Fibroblast of mammary gland (primary cell): ENCODE results near the gene DROSHA.
A peak's percentile ranks its signal among the peaks of the same experiment; 100 is the strongest.

Experiments used
- DNase-seq: peaks from one replicate; pipeline ENCODE4 v3.0.0-alpha.2; 2010; ENCODE audit warnings: low read depth
- H3K4me3 ChIP-seq: 2 replicates; pipeline ENCODE4 v1.5.1; 2011; ENCODE audit warnings: low read depth, mild to moderate bottlenecking, low read length, moderate library complexity; ENCODE audit not compliant: control insufficient read depth
- TF ChIP-seq, protein P1 (sequence below): conservative IDR thresholded peaks from 2 replicates; pipeline ENCODE4 v1.5.1; 2011; ENCODE audit warnings: low read depth, low read length, inconsistent platforms; ENCODE audit not compliant: control insufficient read depth, insufficient read depth

The DROSHA gene

DNA sequence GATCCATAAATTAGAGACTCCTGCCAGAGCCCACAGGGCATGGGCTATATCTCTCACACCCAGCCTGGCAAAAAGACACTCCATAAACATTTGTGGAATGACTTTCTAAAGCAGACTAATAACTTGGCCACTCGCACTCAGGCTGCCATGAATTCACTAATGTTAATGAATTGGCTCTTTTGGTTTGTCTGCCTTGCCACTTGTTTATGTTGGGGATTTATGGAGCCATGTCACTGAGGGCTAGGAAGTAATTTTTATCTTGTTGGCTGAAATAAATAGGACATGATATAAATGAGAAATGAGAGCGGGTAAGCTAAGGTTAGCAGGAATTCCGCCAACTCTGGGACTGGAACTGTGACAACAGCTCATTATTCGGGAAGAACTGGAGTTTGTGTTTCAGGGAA lies 55.2 kb downstream of the DROSHA start:
- TF ChIP-seq, protein P1, sequence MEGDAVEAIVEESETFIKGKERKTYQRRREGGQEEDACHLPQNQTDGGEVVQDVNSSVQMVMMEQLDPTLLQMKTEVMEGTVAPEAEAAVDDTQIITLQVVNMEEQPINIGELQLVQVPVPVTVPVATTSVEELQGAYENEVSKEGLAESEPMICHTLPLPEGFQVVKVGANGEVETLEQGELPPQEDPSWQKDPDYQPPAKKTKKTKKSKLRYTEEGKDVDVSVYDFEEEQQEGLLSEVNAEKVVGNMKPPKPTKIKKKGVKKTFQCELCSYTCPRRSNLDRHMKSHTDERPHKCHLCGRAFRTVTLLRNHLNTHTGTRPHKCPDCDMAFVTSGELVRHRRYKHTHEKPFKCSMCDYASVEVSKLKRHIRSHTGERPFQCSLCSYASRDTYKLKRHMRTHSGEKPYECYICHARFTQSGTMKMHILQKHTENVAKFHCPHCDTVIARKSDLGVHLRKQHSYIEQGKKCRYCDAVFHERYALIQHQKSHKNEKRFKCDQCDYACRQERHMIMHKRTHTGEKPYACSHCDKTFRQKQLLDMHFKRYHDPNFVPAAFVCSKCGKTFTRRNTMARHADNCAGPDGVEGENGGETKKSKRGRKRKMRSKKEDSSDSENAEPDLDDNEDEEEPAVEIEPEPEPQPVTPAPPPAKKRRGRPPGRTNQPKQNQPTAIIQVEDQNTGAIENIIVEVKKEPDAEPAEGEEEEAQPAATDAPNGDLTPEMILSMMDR, result no peak
- DNase-seq, result no peak

GRCh38 chr5:31471916-31472315 lies 60.0 kb downstream of the DROSHA start:
- TF ChIP-seq, protein P1, result no peak
- no peak overlapping the region for H3K4me3 ChIP-seq
- DNase-seq, result no peak

More for the DNA sequence above, 55.2 kb downstream of the DROSHA start:
- no peak overlapping the region for H3K4me3 ChIP-seq

- TF ChIP-seq, protein P1, result no peak
- H3K4me3 ChIP-seq, result no peak overlapping the region
- DNase-seq, result no peak
These were observed 60.9 kb downstream of the DROSHA start for GRCh38 chr5:31471040-31471439.

- TF ChIP-seq, protein P1, result no peak
- peak; percentile 75 for DNase-seq
- no peak overlapping the region for H3K4me3 ChIP-seq
These were observed 61.3 kb downstream of the DROSHA start for GRCh38 chr5:31470608-31471007.

GRCh38 chr5:31469886-31470285 lies 62.0 kb downstream of the DROSHA start:
- TF ChIP-seq, protein P1, result no peak
- no peak for DNase-seq
- no peak overlapping the region for H3K4me3 ChIP-seq

GRCh38 chr5:31469466-31469865 lies 62.4 kb downstream of the DROSHA start:
- H3K4me3 ChIP-seq, result no peak overlapping the region
- TF ChIP-seq, protein P1, result no peak
- no peak for DNase-seq

GRCh38 chr5:31465291-31465690 lies 66.6 kb downstream of the DROSHA start:
- H3K4me3 ChIP-seq, result no peak overlapping the region
- TF ChIP-seq, protein P1, result no peak
- no peak for DNase-seq
